ENCODE measurements around the gene SF3A1.

Gene SF3A1

DNA sequence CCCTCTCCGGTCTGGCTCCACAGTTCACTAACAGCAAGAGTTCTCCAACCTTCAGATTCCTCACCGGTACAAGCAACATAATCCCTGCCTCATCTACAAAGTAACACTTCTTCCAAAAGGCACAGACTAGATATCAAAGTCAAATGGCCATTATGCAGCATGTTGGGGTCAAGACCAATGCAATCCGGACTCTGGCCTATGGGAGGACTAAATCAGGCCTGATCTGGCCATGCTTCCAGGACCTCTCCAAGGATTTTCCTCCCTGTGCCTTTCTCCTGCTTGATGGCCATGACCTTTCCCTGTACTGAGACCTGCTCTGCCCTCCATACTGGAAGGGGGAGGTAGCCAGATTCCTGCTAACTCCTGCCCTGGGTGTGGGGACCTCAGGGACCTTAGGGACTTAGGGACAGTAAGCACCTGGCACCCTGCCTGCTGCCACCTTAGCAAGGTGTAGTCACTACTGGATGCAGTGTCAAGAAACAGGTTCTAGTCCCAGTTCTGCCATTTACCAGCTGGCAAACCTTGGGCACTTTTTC lies 36.6 kb downstream of the SF3A1 start:
- DNase-seq: no peak

DNA sequence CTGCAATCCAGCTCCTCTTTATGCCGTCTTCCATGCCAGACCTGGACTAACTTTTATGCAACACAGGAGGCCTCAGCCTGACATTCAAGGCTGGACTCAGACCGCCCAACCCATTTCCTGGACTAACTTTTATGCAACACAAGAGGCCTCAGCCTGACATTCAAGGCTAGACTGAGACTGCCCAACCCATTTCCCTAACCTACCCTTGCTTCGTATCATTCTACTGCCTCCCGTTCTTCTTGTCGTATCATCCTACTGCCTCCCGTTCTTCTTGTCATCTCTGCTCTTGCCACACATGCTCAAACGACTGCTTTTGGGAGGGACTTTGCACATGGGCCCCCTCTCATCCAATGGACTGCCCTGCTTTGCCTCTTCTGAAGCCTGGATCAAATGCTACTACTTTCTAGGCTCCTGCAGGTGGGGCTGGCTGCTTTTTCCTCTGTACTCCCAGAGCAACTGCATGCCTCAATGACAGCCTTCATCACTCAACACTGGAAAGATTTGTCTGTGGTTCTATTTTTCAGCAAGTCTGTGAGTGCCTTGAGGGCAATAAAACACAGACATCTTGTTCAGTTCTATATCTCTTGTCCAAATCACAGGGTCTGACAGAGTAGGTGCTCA lies 37.8 kb downstream of the SF3A1 start:
- DNase-seq: no peak

DNA sequence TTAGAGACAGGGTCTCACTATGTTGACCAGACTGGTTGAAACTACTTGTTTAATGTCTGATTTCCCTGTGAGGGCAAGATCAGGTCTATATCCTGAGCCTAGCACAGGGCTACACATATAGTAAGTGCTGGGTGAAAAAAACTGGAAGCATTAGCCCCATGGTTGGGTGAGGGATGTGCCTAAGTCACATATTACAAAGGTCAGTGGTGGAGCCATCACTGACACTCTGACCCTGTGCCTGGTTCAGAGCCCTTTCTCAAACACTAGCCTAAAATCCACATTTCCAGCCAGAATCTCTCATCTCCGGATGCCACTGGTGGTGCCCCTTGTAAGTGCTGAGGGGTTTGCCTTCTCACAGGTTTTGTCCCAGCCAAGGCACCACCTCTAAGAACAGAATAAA lies 38.9 kb downstream of the SF3A1 start:
- DNase-seq: no peak

DNA sequence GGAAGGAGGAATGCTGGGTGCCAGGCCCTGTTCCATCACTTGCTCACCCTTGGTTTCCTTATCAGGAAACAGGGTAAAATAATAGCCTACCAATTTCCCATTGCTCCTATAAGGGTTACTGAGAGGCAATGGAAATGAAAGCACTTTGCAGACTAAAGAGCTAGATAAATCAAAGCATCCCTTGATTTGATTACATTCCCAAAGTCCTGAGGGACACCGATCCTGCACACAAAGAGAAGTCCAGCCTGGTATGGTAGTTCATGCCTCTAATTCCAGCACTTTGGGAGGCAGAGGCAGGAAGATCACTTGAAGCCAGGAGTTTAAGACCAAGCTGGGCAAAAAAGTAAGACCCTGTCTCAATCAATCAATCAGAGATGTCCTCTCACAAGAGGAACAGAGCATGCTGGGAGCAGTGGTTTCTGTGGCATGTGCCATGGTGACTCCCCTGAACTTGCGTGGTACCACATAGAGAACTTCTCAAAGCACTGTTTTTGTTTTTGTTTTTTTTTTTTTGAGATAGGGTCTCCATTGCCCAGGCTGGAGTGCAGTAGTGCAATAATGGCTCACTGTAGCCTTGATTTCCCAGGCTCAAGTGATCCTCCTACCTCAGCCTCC lies 40.6 kb downstream of the SF3A1 start:
- DNase-seq: no peak

DNA sequence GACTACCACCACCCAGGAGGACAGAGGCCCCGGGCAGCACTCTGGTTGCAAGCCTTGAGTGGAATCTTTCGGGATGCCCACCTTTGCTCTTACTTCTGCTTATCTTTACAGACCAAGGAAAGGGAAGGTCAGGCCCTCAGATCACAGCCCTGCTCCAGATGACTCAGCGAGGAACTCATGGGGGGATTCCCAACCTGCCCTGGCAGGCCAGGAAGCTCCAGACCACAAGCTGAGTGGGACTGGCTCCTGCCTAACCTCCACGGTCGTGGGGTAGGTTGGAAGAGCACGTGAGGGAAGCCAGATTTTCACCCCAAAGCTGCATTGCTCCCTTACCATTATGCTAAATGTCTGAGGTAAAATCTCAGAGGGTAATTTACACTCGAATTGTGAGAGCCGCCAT lies 41.8 kb downstream of the SF3A1 start:
- DNase-seq: no peak

DNA sequence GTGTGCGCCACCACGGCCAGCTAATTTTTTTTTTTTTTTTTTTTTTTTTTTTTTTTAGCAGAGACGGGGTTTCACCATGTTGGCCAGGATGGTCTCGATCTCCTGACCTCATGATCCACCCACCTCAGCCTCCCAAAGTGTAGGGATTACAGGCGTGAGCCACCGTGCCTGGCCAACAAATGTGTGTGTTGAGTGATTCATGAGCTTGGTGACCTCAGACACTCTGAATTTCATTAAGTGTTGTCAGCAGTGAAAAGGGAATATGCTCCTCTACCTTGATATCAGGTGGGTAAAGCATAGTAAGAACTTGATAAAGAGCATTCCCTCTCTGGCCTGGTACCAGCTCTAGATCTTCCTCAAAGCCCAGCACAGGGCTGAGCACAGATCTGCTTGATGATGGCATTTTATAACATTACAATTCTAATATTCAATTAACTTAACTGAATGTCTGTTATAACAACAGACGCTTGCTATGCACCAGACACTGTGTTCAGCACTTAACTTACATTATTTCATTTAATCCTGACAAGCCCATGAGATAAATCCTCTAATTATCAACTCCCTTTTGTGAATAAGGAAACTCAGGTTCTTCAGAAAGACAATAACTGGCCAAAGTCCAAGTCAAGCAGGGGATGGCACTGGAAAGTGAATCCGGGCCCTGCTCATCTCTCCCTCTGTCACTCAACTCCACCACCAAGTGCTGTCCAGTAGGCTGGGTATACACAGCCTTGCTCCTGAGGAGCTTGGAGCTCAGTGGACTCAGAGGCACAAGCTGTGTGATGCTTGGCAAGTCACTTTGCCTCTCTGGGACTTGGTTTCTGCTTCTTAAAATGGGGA lies 42.9 kb downstream of the SF3A1 start:
- DNase-seq: no peak

DNA sequence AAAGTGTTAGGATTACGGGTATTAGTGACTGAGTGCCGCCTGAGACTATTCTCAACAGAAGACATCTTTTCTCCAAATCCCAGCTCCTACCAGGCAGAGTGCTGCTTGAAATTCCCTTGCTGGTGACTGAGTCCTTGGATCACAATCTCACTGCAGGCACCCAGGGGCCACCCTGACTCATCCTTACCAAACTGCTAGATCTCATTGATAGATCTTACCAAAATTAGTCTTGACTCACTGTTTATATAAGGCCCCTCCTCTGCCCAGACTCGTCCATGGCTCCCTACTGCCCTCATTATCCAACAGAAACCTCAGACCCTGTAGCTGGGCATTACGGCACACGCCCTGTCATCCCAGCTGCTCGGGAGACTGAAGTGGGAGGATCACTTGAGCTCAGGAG lies 44.6 kb downstream of the SF3A1 start:
- peak; percentile 62 for DNase-seq

DNA sequence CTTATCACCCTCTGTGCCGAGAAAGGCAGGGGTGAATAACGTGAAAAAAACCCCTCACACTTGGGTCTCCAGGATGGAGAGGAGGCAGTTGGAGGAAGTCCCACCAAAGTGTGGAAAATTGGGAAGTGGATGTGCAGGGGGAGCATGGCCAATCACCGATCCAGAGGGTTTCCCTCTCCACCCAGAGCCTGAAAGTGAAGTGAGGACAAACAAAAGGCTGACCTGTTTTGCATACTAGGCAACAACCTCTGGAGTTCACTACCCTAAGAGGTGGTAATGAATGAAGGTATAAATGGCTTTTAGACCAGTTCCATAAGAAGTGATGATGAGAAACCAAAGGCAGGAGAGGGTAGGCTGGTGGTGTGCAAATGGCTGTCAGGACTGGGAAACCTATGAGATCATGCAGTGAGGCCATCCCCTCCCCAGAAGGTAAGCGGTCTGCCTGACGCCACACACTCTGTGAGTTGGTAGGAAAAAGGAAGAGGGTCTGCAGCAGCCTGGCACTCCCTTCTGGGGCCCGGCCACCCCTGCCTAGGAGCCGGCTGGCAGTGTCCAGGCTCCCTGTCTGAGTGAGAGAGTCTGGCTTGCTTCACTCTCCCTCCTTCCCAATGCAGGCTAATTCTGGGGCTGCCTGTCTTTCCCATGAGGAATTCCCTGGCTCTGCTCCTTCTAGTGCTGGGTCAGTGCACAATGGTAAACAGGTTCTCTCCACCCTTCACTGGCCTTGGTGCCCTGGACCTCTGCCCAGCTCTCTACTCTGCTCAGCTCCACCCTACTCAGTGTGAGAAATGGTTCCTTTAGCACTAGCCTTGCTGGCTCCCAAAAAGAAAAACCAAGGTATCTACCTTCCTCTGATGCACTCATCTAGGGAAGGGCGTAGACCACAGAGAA lies 45.6 kb downstream of the SF3A1 start:
- no peak for DNase-seq

DNA sequence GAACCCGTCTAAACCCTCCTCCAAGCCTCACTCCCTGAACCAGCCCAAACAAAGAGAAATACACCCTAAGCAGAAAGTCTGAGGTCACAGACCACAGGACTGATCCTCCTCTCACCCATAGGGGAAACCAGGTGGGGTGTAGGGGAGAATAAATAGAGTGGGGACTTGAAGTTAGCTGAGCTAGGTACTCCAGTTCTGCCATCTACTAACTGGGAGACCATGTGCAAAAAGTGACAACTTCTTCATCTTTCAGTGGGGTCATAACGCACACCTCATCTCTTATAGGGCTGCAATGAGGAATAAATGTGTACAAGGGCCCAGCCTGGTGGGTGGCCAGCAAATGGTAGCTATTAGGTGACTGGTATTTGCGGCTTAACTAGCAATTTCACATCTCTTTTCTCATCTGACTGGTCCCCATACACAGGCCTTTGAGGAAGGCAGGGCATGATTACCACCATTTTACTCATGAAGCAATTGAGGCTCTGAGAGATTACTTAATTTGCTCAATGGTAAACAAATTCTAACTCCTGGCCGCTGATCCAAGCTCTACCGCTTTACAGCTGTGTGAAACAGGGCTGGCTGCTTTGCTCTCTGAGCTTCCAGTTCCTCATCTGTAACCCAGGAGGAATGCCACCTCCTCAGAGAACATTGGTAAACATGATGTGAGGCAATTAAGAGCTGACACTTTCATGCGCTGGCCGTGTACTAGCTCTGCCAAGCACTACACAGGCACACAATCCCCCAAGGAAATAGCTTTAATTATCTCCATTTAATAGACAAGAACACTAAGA lies 46.5 kb downstream of the SF3A1 start:
- DNase-seq: no peak

DNA sequence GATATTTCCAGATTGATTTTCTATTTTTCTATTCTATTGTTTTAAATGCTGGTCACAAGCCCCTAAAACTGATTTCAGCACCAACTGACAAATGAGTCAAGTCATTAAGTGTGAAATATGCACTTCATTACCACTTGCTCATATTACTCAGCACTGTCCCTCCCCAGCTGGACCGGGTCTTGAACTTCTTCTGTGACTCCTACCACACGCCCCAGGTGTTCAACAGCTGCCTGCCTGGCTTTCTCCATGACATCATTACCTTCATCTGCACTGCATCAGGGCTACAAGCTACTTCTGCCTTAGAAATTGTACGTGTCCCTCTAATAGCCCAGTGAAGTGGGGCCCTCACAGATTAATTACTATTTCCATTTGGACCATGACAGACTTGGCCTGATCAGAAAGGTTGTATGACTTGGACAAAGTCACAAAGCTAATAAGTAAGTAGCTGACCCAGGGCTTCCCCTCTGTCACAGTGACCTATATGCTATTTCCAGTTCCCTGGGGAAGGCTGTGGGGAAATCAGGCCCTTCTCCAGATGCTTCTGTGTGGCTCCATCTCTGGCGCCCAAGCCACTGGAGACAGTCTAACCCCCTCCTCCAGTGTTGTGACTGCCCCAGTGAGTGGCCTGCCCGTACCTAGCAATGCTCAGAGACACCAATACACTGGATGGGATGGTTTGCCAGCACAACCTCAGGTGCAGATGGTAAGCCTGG lies 48.0 kb downstream of the SF3A1 start:
- no peak for DNase-seq

DNA sequence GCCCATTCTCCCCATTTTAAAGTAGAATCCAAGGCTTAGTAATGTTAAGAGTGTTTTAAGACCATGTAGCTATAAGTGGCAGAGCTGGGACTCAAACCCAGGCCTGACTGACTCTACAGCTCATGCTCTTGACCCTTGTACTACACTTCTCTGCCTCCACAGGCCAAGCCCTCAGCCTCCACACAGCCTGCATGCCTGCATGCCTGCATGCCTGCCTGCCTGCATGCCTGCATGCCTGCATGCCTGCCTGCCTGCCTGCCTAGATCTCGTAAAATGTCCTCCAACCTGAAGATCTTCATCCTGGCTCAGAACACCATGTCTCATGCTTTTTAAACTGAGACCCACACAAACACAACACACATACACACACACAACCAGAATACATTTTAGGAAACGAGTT lies 48.6 kb downstream of the SF3A1 start:
- DNase-seq: no peak

DNA sequence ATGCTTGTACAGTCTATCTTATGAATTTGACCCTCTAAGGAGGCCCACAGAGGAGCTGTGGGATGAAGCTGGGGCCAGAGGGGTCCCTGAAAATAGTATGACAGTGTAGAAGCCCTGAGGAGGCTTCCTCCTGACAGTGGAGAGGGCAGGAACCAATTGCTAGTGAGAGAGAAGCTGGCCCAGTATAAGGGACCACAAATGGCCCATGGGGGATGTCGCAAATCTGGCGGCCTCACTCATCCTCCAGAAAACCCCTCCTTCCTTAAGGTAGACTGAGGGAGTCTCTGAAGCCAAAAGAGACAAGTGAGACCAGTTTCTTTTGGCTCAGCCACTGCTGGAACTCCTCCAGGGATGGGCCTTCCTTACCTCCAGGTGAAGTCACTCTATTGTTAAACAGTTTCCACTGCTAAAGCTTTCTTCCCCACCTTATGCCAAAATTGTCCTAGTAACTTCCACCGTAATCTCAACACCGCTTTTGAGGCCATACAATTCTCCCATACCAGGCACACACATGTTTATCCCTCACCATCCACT lies 49.6 kb downstream of the SF3A1 start:
- DNase-seq: no peak

DNA sequence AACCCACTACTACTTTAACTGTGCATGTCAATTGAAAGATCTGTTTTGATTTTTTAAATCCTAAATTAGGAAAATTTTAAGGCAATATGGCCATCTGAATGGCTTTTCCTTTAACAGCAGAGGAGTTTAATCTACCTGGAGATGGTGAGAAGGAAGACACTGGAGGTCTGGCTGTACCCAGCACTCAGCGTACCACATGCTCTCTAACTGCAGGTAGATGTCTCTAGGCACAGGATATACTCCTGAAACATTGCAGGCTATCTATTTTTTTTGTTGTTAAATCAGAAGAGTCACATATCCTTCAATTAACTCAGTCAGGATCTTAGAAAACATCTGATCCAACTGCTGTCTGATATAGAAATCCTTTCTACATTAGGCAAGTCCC lies 50.1 kb downstream of the SF3A1 start:
- DNase-seq: no peak

DNA sequence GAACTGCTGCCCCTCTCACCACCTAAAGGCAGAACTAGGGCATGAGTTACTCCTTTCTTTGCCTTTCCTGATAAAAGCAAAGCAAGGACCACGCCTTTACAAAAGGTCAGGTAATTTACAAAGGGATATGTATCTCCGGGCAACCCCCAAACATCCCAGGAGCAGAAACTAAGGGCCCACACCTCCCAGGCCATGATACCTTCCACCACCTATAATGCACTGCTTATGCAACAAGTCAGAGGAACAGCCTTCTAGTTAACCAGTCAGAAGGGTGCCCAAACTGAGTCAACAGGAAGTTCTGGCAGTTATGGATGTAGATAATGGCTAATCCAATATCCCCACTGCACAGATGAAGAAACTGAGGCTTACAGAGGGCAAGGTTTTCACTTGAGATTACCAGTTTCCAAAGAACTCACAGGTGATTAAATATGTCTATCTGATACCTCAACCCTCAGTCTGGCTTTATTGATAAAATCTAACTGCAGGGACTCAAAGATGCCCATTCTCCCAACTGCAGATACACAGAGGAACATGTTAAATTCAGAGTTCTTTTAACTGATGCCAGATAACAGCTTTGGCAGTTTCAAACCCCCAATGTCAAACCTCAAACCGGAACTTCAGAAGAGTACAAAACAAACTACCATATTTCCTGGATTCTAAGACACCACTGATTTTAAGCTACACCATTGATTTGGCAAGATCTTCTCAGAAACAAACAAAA lies 50.6 kb downstream of the SF3A1 start:
- no peak for DNase-seq

DNA sequence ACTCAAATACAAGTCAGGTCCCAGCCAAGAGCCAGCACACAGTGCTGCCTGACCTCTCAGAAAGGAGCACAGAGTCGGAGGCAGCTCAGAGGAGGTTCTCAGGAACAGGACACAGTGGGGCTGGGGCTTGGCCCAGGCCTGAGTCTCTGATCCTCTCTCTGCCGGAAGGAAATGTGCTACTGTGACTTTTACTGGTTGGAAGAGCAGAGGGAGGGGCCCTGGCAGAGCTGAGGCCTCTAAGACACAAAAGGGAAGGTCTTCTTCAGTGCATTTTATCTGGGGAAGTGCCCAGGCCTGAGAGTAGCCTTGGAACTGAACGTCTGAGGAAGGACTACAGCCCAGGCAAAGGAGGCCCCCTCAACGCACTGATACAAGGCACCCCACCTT lies 51.2 kb downstream of the SF3A1 start:
- no peak for DNase-seq

DNA sequence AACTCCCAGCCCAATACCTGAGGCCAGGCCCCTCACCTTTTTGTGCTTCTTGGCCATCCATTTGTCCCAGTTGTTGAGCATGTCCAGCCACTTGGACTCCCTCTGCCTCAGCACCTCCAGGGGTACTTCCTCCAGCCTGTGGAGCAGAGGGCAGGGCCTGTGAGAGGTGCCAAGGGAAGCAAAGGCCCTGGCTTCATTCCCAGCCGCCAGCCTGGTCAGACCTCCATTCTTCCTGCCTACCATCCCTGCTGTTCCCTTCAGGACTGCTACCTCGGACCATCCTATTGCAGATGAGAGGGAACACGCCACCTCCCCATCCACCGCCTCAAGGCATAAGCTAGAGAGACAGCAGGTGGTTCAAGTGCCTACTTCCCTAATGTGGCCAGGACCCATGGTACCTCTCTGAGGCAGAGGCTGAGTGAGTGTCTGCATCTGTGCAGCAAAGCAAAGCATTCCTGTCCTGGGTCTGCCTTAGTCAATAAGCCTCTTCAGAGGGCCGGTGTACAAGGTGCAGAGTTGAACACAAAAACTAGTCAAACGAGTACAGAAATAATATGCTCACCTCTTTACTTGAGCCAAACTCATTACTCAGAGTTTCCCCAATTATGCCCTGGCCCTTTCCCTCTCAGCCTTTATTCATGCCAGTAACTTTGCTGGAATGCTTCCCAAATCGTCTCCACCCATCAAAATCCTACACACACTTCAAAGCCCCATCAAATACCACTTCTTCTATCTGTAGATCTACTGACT lies 52.0 kb downstream of the SF3A1 start:
- DNase-seq: no peak

DNA sequence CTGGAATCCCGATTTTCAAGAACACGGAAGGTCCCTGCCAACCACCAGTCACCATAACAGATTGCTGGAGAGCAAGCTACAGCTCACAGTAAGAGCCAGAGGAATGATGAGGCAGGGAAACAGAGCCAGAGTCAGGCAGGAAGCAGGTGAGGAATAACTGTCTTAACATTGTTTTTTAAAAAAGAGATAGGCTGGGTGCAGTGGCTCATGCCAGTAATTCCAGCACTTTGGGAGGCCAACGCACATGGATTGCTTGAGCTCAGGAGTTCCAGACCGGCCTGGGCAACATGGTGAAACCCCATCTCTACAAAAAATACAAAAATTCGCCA lies 53.9 kb downstream of the SF3A1 start:
- no peak for DNase-seq

DNA sequence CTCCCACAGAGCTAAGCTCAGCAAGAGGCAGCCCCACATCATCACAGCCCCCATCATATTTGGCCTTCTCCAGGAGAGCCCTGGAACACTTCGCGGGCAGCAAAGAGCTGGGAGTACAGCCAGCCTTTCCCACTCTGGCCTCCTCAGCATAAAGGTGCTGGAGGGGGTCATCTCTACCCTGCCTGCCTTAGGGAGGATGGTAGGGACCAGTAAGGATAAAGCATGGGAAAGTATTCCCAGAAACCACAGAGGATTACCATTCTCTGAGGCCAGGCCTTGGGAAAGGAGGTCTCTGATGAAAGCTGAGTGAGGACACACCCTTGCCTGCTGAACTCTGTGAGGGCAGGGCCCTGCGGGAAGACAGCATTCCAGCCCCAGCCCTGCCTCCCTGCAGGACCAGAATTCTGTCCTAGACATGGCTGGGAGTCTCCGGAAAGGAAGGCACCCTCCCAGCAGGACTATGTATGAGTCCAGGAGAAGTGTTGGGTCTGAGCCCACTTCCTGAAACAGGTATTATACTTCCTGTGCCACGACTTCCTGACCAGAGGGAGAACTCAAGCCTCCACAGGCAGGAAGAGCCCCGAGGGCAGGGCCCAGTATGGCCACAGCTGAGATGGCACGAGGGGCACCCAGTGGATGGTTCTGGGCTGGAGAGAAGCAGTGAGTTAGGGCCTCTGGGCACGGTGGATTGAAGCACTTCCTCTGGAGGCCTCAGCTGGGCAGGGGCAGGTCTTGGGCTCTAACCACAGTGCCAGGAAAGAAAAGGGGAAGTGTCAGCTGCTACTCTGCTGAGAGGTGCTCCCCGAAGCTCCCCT lies 54.5 kb downstream of the SF3A1 start:
- DNase-seq: peak; percentile 19

DNA sequence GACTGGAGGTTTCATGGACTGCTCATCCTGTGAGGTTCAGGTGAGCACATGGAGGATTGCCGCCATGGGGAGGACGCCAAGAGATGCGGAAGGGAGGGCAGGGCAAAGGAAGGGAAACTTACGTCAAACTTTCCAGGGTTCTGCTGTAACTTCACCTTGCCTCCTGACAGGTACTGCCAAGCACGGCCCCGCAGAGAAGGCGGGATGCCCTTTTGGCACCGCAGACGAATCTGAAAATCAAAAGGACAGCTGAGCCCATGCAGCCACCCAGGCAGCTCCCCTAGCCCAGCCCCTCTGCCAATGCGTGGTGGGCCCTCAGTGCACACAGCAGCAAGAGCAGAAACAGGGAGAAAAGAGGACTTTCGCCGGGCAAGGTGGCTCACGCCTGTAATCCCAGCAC lies 57.4 kb downstream of the SF3A1 start:
- DNase-seq: no peak

Measured in amniotic stem cell (primary cell).